CD4-positive, alpha-beta T cell treated with Interleukin-2 at 100 ng/mL for 4 hours (primary cell): ENCODE data around the gene PTPRN2.

Source experiments
- DNase-seq: peaks from one replicate; pipeline ENCODE4 v3.0.0-alpha.2; 2020; ENCODE audit warnings: low spot score

PTPRN2 gene

GRCh38 chr7:158252837-158253669 is 334.6 kb downstream of the PTPRN2 start:
- no peak for DNase-seq

GRCh38 chr7:158252081-158252836 is 335.4 kb downstream of the PTPRN2 start:
- DNase-seq, result no peak

- no peak for DNase-seq
Measured at GRCh38 chr7:158251061-158251965, 336.3 kb downstream of the PTPRN2 start.

- no peak for DNase-seq
Measured at GRCh38 chr7:158249692-158250091, 337.9 kb downstream of the PTPRN2 start.

- DNase-seq, result no peak
Measured at GRCh38 chr7:158248816-158249215, 338.8 kb downstream of the PTPRN2 start.

- DNase-seq, result no peak
Measured at GRCh38 chr7:158247758-158248487, 339.7 kb downstream of the PTPRN2 start.

- DNase-seq, result no peak
Measured at GRCh38 chr7:158246960-158247673, 340.5 kb downstream of the PTPRN2 start.

GRCh38 chr7:158246272-158246959 is 341.2 kb downstream of the PTPRN2 start:
- no peak for DNase-seq

GRCh38 chr7:158245724-158246041 is 341.9 kb downstream of the PTPRN2 start:
- DNase-seq, result no peak

GRCh38 chr7:158244873-158245723 is 342.5 kb downstream of the PTPRN2 start:
- DNase-seq, result no peak

- DNase-seq, result no peak
Measured at GRCh38 chr7:158244430-158244829, 343.2 kb downstream of the PTPRN2 start.

- no peak for DNase-seq
Measured at GRCh38 chr7:158241919-158242318, 345.7 kb downstream of the PTPRN2 start.

- no peak for DNase-seq
Measured at GRCh38 chr7:158240801-158241200, 346.8 kb downstream of the PTPRN2 start.

GRCh38 chr7:158239290-158239981 is 348.2 kb downstream of the PTPRN2 start:
- no peak for DNase-seq

GRCh38 chr7:158238616-158239289 is 348.9 kb downstream of the PTPRN2 start:
- DNase-seq, result no peak

GRCh38 chr7:158237672-158238335 is 349.8 kb downstream of the PTPRN2 start:
- no peak for DNase-seq

- DNase-seq, result no peak
Measured at GRCh38 chr7:158236400-158236799, 351.2 kb downstream of the PTPRN2 start.

- DNase-seq, result no peak
Measured at GRCh38 chr7:158235862-158236261, 351.8 kb downstream of the PTPRN2 start.
